Measurements from ENCODE around the gene CT47B1.

Gene CT47B1

DNA sequence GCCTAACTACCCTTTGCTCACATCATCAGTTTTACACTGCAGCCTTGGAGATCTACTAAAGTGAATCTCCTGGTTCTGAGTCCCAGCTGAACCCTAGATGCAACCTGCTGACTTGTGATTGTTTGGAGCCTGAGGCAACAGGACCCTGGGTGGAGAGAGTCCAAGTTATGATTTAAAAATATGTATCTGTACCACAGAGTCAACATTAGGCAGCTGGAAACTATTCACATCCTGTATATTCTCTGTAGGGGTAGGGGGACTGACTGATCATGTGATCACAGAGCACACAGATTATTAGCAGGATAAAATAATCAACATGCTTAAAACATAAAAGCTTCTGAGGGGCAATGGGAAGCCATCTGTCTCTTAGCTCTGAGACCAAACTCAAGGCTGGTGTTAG lies 52.1 kb downstream of the CT47B1 start:
- H3K4me1 ChIP-seq (ENCODE audit: control insufficient read depth, insufficient read depth, low read length) = no peaks in the 10 kb centered on the region
- no peak overlapping the region for H3K27ac ChIP-seq (ENCODE audit: extremely low read depth, low read depth, low read length)
- no peak for TF ChIP-seq ZNF654 (tag by site-specific recombination; IDR thresholded peaks at IDR 0.05; ENCODE audit: low read depth)
- no peak for TF ChIP-seq ZNF776 (tag by site-specific recombination; IDR thresholded peaks at IDR 0.05; ENCODE audit: borderline replicate concordance)
- TF ChIP-seq, protein P1, sequence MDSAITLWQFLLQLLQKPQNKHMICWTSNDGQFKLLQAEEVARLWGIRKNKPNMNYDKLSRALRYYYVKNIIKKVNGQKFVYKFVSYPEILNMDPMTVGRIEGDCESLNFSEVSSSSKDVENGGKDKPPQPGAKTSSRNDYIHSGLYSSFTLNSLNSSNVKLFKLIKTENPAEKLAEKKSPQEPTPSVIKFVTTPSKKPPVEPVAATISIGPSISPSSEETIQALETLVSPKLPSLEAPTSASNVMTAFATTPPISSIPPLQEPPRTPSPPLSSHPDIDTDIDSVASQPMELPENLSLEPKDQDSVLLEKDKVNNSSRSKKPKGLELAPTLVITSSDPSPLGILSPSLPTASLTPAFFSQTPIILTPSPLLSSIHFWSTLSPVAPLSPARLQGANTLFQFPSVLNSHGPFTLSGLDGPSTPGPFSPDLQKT (IDR thresholded peaks at IDR 0.05; ENCODE audit: borderline replicate concordance, low read depth, low read length) = no peak
- no peak for TF ChIP-seq ZFP41 (tag by site-specific recombination; IDR thresholded peaks at IDR 0.05; ENCODE audit: borderline replicate concordance)
- TF ChIP-seq, protein P2, sequence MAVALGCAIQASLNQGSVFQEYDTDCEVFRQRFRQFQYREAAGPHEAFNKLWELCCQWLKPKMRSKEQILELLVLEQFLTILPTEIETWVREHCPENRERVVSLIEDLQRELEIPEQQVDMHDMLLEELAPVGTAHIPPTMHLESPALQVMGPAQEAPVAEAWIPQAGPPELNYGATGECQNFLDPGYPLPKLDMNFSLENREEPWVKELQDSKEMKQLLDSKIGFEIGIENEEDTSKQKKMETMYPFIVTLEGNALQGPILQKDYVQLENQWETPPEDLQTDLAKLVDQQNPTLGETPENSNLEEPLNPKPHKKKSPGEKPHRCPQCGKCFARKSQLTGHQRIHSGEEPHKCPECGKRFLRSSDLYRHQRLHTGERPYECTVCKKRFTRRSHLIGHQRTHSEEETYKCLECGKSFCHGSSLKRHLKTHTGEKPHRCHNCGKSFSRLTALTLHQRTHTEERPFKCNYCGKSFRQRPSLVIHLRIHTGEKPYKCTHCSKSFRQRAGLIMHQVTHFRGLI (tag by site-specific recombination; IDR thresholded peaks at IDR 0.05) = no peak
- H3K9me3 ChIP-seq (ENCODE audit: control insufficient read depth, insufficient read depth, low read depth, low read length) = no peaks in the 10 kb centered on the region
- no peaks in the 10 kb centered on the region for H3K36me3 ChIP-seq (ENCODE audit: control insufficient read depth in 2 of 2, insufficient read depth in 1 of 2, low read length in 2 of 2)
- ChIA-PET POLR2A (no interaction called here), CTCF (interaction anchor here (0.6 kb wide), 1 partner anchor 397 kb away, joined by 3 read pairs; no protein-coding TSS in a partner anchor)
- H3K4me3 ChIP-seq (ENCODE audit: low read depth, low read length) = no peak overlapping the region

Measured in HEK293 (cell line).